ENCODE measurements around the gene MRPS16. TPM values are rescaled to one million over a fixed set of nuclear protein-coding genes. Genes with fewer than 3 reads are reported as not detected.

Gene MRPS16
- polyA plus RNA-seq, 1 donor from 2014 or later = 80.6 TPM

DNA sequence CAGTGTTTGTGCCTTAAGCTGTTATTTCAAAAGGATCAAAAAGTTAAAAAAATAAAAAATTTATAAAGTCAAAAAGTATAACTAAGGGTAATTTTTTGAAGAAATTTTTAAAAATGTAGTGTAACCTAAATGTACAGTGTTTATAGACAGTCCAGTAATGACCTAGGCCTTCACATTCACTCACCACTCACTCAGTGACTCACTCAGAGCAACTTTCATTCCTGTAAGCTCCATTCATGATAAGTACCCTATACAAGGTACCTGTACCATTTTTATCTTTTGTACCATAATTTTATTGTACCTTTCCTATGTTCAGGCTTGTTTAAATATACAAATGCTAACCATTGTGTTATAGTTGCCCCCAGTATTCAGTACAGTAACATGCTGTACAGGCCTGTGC is 26.9 kb downstream of the MRPS16 start:
- H3K4me2 ChIP-seq (ENCODE audit: low read length) = no peak overlapping the region
- H3K9ac ChIP-seq (ENCODE audit: low read length) = no peak overlapping the region
- H3K9me3 ChIP-seq (ENCODE audit: low read length) = no peaks in the 10 kb centered on the region
- H2AFZ ChIP-seq (ENCODE audit: low read depth, low read length) = no peak overlapping the region
- no peak for TF ChIP-seq EZH2 (IDR thresholded peaks at IDR 0.05; ENCODE audit: borderline replicate concordance, insufficient read depth, low read length, poor library complexity, severe bottlenecking)
- TF ChIP-seq RAD21 (conservative IDR thresholded peaks at IDR 0.05) = no peak
- TF ChIP-seq, protein P1, sequence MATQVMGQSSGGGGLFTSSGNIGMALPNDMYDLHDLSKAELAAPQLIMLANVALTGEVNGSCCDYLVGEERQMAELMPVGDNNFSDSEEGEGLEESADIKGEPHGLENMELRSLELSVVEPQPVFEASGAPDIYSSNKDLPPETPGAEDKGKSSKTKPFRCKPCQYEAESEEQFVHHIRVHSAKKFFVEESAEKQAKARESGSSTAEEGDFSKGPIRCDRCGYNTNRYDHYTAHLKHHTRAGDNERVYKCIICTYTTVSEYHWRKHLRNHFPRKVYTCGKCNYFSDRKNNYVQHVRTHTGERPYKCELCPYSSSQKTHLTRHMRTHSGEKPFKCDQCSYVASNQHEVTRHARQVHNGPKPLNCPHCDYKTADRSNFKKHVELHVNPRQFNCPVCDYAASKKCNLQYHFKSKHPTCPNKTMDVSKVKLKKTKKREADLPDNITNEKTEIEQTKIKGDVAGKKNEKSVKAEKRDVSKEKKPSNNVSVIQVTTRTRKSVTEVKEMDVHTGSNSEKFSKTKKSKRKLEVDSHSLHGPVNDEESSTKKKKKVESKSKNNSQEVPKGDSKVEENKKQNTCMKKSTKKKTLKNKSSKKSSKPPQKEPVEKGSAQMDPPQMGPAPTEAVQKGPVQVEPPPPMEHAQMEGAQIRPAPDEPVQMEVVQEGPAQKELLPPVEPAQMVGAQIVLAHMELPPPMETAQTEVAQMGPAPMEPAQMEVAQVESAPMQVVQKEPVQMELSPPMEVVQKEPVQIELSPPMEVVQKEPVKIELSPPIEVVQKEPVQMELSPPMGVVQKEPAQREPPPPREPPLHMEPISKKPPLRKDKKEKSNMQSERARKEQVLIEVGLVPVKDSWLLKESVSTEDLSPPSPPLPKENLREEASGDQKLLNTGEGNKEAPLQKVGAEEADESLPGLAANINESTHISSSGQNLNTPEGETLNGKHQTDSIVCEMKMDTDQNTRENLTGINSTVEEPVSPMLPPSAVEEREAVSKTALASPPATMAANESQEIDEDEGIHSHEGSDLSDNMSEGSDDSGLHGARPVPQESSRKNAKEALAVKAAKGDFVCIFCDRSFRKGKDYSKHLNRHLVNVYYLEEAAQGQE (IDR thresholded peaks at IDR 0.05; ENCODE audit: borderline replicate concordance) = no peak
- no peak for TF ChIP-seq SMC3 (conservative IDR thresholded peaks at IDR 0.05; ENCODE audit: poor library complexity)
- no peak for TF ChIP-seq EP300 (conservative IDR thresholded peaks at IDR 0.05; ENCODE audit: poor library complexity, severe bottlenecking)
- no peak for TF ChIP-seq MXI1 (conservative IDR thresholded peaks at IDR 0.05; ENCODE audit: poor library complexity, severe bottlenecking)
- no peak for TF ChIP-seq POLR2AphosphoS5 (IDR thresholded peaks at IDR 0.05)
- no peak for TF ChIP-seq TAF1 (IDR thresholded peaks at IDR 0.05; ENCODE audit: low read depth)
- H3K79me2 ChIP-seq (replicated peaks; ENCODE audit: insufficient read depth, low read length) = no peaks in the 10 kb centered on the region
- H3K27ac ChIP-seq (ENCODE audit: low read length) = no peak overlapping the region
- H3F3A ChIP-seq (ENCODE audit: insufficient read depth, low read length, poor library complexity, severe bottlenecking) = no peaks in the 10 kb centered on the region
- peaks cover 4% of the 10 kb centered on the region for H3K36me3 ChIP-seq (ENCODE audit: insufficient read depth, low read length)
- no peaks in the 10 kb centered on the region for H3K9me2 ChIP-seq (ENCODE audit: insufficient read depth, low read length)
- H3K4me3 ChIP-seq (ENCODE audit: low read length) = no peak overlapping the region
- H3K27me3 ChIP-seq (ENCODE audit: insufficient read depth, low read depth, low read length) = no peaks in the 10 kb centered on the region
- no peaks in the 10 kb centered on the region for H4K20me1 ChIP-seq (ENCODE audit: insufficient read depth)

DNA sequence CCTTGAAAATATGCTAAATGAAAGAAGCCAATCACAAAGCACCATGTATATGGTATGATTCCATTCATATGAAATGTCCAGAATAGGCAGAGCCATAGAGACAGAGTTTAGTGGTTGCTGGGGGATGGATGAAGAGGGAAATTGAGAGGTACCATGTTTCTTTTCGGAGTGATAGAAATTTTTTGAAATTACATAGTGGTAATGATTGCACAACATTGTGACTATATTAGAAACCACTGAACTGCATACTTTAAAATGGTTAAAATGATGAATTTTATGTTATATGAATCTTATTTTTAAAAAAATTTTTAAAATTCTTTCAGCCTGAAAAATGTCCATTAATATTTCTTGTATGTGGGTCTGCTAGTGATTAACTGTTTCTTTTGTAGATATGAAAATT is 31.5 kb downstream of the MRPS16 start:
- no peak overlapping the region for H3K4me3 ChIP-seq (ENCODE audit: low read length)
- no peaks in the 10 kb centered on the region for H3K27me3 ChIP-seq (ENCODE audit: insufficient read depth, low read depth, low read length)
- no peaks in the 10 kb centered on the region for H3K9me2 ChIP-seq (ENCODE audit: insufficient read depth, low read length)
- H3K36me3 ChIP-seq (ENCODE audit: insufficient read depth, low read length) = peaks cover 6% of the 10 kb centered on the region
- TF ChIP-seq RAD21 (conservative IDR thresholded peaks at IDR 0.05) (no peak), POLR2AphosphoS5 (IDR thresholded peaks at IDR 0.05) (no peak), TAF1 (IDR thresholded peaks at IDR 0.05; ENCODE audit: low read depth) (no peak)
- TF ChIP-seq, protein P2, sequence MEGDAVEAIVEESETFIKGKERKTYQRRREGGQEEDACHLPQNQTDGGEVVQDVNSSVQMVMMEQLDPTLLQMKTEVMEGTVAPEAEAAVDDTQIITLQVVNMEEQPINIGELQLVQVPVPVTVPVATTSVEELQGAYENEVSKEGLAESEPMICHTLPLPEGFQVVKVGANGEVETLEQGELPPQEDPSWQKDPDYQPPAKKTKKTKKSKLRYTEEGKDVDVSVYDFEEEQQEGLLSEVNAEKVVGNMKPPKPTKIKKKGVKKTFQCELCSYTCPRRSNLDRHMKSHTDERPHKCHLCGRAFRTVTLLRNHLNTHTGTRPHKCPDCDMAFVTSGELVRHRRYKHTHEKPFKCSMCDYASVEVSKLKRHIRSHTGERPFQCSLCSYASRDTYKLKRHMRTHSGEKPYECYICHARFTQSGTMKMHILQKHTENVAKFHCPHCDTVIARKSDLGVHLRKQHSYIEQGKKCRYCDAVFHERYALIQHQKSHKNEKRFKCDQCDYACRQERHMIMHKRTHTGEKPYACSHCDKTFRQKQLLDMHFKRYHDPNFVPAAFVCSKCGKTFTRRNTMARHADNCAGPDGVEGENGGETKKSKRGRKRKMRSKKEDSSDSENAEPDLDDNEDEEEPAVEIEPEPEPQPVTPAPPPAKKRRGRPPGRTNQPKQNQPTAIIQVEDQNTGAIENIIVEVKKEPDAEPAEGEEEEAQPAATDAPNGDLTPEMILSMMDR (IDR thresholded peaks at IDR 0.05; ENCODE audit: poor library complexity, severe bottlenecking) = no peak
- H3F3A ChIP-seq (ENCODE audit: insufficient read depth, low read length, poor library complexity, severe bottlenecking) = no peaks in the 10 kb centered on the region
- H4K20me1 ChIP-seq (ENCODE audit: insufficient read depth) = no peaks in the 10 kb centered on the region
- no peaks in the 10 kb centered on the region for H3K9me3 ChIP-seq (ENCODE audit: low read length)
- H3K4me2 ChIP-seq (ENCODE audit: low read length) = no peak overlapping the region
- H3K79me2 ChIP-seq (replicated peaks; ENCODE audit: insufficient read depth, low read length) = no peaks in the 10 kb centered on the region
- no peak overlapping the region for H2AFZ ChIP-seq (ENCODE audit: low read depth, low read length)
- no peak overlapping the region for H3K9ac ChIP-seq (ENCODE audit: low read length)
- H3K27ac ChIP-seq (ENCODE audit: low read length) = no peak overlapping the region

DNA sequence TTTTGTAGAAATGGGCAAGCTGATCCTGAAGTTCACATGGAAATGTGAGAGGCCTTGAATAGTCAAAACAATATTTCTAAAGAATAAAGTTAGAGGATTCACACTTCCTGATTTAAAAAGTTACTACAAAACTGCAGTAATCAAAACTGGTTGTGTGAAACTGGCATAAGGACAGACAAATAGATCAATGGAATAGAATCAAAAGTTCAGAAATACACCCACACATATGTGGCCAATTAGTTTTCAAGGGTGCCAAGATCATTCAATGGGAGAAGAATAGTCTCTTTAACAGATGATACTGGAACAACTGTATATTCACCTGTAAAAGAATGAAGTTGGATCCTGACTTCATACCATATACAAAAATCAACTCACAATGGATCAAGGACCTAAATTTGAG is 33.1 kb downstream of the MRPS16 start:
- H3K27ac ChIP-seq (ENCODE audit: low read length) = no peak overlapping the region
- no peak overlapping the region for H3K4me2 ChIP-seq (ENCODE audit: low read length)
- H3K27me3 ChIP-seq (ENCODE audit: insufficient read depth, low read depth, low read length) = no peaks in the 10 kb centered on the region
- H3K79me2 ChIP-seq (replicated peaks; ENCODE audit: insufficient read depth, low read length) = peaks cover 3% of the 10 kb centered on the region
- H4K20me1 ChIP-seq (ENCODE audit: insufficient read depth) = no peaks in the 10 kb centered on the region
- no peaks in the 10 kb centered on the region for H3K9me2 ChIP-seq (ENCODE audit: insufficient read depth, low read length)
- H3K9me3 ChIP-seq (ENCODE audit: low read length) = no peaks in the 10 kb centered on the region
- no peak overlapping the region for H3K9ac ChIP-seq (ENCODE audit: low read length)
- H2AFZ ChIP-seq (ENCODE audit: low read depth, low read length) = no peak overlapping the region
- H3K4me3 ChIP-seq (ENCODE audit: low read length) = no peak overlapping the region
- H3K36me3 ChIP-seq (ENCODE audit: insufficient read depth, low read length) = peaks cover 6% of the 10 kb centered on the region
- no peaks in the 10 kb centered on the region for H3F3A ChIP-seq (ENCODE audit: insufficient read depth, low read length, poor library complexity, severe bottlenecking)
- TF ChIP-seq EP300 (conservative IDR thresholded peaks at IDR 0.05; ENCODE audit: poor library complexity, severe bottlenecking) = no peak
- TF ChIP-seq POLR2AphosphoS5 (IDR thresholded peaks at IDR 0.05) = no peak
- no peak for TF ChIP-seq TAF1 (IDR thresholded peaks at IDR 0.05; ENCODE audit: low read depth)
- TF ChIP-seq RAD21 (conservative IDR thresholded peaks at IDR 0.05) = no peak
- TF ChIP-seq, protein P2 (IDR thresholded peaks at IDR 0.05; ENCODE audit: poor library complexity, severe bottlenecking) = no peak
- TF ChIP-seq MXI1 (conservative IDR thresholded peaks at IDR 0.05; ENCODE audit: poor library complexity, severe bottlenecking) = no peak
- TF ChIP-seq SMC3 (conservative IDR thresholded peaks at IDR 0.05; ENCODE audit: poor library complexity) = no peak
- TF ChIP-seq, protein P1 (IDR thresholded peaks at IDR 0.05; ENCODE audit: borderline replicate concordance) = no peak
- no peak for TF ChIP-seq EZH2 (IDR thresholded peaks at IDR 0.05; ENCODE audit: borderline replicate concordance, insufficient read depth, low read length, poor library complexity, severe bottlenecking)
